HUES48 (cell line): ENCODE results near the gene ENTPD8.

Experiments used
- H3K27ac ChIP-seq: one replicate; pipeline ENCODE4 v1.7.0; 2013; ENCODE audit warnings: low read depth, low read length, inconsistent platforms
- H3K27me3 ChIP-seq: 2 replicates; pipeline ENCODE4 v1.6.1; 2013; ENCODE audit warnings: mild to moderate bottlenecking, low read length; ENCODE audit not compliant: control insufficient read depth, insufficient read depth
- H3K36me3 ChIP-seq: 2 replicates; pipeline ENCODE4 v1.6.1; 2013; ENCODE audit warnings: low read length; ENCODE audit not compliant: control insufficient read depth, insufficient read depth
- H3K4me1 ChIP-seq: 2 replicates; pipeline ENCODE4 v1.6.1; 2013; ENCODE audit warnings: mild to moderate bottlenecking, low read length; ENCODE audit not compliant: control insufficient read depth, insufficient read depth
- H3K4me3 ChIP-seq: 2 replicates; pipeline ENCODE4 v1.5.1; 2013; ENCODE audit warnings: mild to moderate bottlenecking, low read depth, low read length
- H3K9ac ChIP-seq: 2 replicates; pipeline ENCODE4 v1.6.1; 2013; ENCODE audit warnings: mild to moderate bottlenecking, low read depth, low read length, moderate library complexity
- H3K9me3 ChIP-seq: 2 replicates; pipeline ENCODE4 v1.6.1; 2013; ENCODE audit warnings: low read length; ENCODE audit not compliant: control insufficient read depth, insufficient read depth

The ENTPD8 gene

DNA sequence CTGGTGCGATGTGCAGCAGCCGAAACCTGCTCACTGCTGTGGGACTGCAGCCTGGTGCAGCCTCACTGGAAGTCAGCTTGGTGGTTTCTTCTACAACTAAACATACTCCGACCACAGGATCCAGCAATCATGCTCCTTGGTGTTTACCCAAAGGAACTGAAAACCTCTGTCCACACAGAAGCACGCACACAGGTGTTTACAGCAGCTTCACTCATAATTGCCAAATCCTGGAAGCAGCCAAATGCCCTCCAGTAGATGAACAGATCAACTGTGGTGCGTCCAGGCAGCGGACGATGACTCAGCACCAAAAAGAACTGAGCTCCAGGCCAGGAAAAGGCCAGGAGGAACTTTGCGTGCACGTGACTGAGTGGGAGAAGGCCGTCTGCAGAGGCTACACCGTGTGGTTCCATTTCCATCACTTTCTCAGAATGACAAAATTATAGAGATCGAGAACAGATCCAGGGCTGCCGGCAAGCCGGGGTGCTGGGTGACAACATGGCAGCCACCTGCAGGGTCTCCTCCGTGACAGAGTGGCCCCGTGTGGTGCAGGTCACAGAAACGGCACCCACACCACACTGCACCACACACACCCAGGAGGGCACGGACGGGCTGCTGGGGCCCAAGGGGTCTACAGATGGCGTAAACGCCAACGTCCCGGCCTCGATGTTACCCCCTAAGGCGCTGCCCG, 41.1 kb upstream of the ENTPD8 start:
- Histone ChIP-seq H3K36me3 (no peaks in the 10 kb centered on the region), H3K27ac (no peak overlapping the region), H3K9ac (no peak overlapping the region), H3K27me3 (no peaks in the 10 kb centered on the region), H3K9me3 (no peaks in the 10 kb centered on the region), H3K4me1 (no peaks in the 10 kb centered on the region), H3K4me3 (no peak overlapping the region)

DNA sequence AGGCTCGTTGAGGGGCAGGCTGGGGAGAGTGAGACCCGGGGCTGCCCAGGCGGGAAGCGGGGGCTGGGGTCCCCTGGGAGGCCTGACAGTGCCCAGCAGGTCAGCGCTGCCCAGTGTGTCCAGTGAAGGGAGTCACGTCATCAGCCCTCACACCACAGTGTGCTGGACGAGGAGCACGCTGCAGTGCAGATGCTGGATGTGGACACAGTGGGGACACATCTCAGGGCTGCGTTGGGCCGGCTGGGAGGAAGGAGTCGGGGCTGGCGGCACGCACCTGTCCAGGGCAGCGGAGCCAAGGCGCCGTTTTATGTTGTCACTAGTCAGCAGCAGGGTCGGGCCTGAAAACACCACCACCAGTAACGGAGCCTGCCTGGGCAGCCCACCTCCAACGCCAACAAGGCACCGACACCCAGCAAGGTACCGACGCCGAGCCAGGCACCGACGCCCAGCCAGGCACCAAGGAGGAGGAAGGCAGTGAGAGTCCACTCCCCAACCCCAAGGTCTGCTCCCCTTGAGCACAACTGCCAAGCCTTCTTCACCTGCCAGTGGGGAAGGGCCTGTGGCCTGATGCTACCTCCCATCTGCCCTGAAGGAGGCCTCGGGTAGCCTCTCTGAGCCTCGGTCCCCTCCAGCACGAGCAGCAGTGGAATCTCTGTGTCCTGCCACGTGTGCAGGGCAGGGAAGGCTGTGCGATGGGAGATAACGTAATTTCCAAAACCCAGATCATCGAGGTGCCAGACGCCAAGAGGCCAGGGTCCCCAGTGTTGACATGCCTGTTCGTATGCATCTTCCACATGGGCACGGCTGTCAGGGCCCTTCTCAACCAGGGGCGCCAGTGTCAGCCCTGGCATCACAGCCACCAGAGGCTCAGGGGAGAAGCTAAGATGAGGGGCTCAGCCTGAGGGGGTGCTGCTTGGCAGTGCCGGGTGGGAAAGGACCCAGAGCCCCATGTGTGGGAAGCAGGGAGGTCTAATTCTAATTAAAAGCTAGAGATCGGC, 39.8 kb upstream of the ENTPD8 start:
- Histone ChIP-seq H3K27ac (no peak overlapping the region), H3K27me3 (no peaks in the 10 kb centered on the region), H3K9ac (no peak overlapping the region), H3K36me3 (no peaks in the 10 kb centered on the region), H3K4me1 (no peaks in the 10 kb centered on the region), H3K9me3 (peaks cover 3% of the 10 kb centered on the region; the same call in 1 of the 2 replicates), H3K4me3 (no peak overlapping the region)

DNA sequence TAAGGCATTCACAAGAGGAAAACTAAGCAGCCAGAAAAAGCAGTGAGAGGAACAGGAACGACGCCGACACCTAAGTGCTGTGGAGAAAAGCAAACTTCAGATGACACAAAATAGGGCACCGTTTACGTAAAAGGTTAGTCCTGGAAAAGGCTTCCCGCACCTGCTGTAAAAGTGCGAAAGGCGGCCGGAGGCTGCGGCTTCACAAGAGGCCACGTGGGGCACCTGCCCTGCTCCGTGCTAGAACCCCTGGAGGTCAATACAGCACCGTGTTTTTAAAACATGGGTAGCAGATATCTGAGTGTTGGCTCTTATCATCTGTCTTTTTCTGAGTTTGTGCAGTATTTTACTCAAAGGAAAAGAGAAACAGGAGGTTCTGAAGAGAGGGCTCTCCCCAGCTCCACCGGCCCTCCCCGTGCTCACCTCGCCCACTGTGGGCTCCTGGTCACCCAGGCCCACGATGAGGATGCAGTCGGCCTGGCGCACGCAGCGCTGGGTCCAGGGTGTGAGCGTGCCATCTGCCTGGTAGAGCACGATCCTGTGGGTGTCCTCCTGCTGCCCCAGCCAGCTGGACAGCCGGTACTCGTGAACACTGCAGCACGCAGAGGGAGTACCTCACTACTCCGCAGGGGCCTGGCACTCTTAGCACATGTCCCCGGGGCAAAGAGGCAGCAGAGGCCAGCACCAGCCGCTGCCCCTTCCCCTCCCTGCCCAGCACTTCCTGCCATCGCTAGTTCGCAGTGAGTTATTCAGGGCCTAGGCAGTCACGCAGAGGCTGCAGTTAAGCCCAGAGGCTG, 38.9 kb upstream of the ENTPD8 start:
- no peak overlapping the region for H3K4me3 ChIP-seq
- peaks cover 8% of the 10 kb centered on the region; the same call in 1 of the 2 replicates for H3K9me3 ChIP-seq
- H3K9ac ChIP-seq: no peak overlapping the region
- H3K27me3 ChIP-seq: no peaks in the 10 kb centered on the region
- H3K4me1 ChIP-seq: no peaks in the 10 kb centered on the region
- H3K36me3 ChIP-seq: no peaks in the 10 kb centered on the region
- H3K27ac ChIP-seq: no peak overlapping the region

DNA sequence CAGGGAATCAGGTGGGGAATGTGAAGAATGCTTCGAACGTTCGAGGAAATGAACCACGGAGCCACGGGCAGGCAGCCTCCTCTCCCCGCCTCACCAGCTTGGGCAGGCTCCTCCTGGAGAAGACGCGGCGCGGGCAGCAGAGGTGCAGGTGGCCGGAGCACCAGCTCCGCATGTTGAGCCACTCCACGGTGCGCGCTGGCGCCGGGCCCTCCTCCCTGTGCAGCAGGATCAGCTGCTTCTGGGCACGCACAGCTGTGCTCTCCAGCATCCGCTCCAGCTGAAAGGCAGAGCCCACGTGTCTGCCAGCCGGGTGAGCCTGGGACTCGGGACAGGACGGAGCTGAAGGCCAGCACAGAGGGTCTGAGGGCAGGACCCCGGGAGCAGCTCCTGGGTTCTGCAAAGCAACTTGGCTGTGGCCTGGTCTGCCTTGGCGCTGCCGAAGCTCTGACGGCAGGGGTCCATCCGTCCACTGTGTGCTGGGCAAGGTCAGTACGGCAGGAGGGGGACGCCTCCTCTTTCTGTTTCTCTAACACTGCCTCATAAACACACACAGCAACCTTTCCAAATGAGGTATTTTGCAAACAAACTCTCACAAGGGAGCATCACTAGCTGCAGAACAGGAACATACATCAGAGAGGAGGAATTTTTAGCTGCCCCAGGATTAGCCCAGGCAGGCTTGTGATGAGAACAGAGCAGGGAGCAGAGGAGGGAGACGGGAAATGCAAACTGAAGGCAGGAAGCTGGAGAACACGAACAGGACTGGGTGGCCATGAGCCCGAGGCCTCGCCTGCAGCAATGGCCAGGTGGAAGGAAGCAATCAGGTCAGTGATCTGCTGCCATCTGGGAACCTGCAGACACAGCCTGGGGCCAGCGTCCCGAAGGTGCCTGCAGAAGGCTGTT, 38.1 kb upstream of the ENTPD8 start:
- peaks cover 8% of the 10 kb centered on the region; the same call in 1 of the 2 replicates for H3K9me3 ChIP-seq
- no peaks in the 10 kb centered on the region for H3K27me3 ChIP-seq
- no peak overlapping the region for H3K27ac ChIP-seq
- no peak overlapping the region for H3K4me3 ChIP-seq
- H3K36me3 ChIP-seq: no peaks in the 10 kb centered on the region
- no peak overlapping the region for H3K9ac ChIP-seq
- no peaks in the 10 kb centered on the region for H3K4me1 ChIP-seq

DNA sequence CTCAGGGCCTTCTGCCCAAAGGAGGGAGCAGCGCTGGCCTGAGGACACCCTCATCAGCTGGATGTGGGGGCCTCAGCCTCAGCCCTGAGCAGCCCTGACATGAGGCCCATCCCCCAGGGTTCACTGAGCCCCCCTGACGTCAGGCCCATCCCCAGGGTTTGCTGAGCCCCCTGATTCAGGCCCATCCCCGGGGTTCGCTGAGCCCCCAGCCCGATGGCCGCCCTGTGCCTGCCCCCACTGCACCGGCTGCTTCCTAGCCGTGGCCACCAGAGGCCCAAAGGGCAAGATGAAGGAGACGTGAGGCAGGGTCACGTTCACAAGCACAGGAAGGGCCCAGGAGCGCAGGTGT, 37.4 kb upstream of the ENTPD8 start:
- peaks cover 8% of the 10 kb centered on the region; the same call in 1 of the 2 replicates for H3K9me3 ChIP-seq
- no peaks in the 10 kb centered on the region for H3K27me3 ChIP-seq
- H3K36me3 ChIP-seq: no peaks in the 10 kb centered on the region
- no peak overlapping the region for H3K9ac ChIP-seq
- no peak overlapping the region for H3K27ac ChIP-seq
- H3K4me1 ChIP-seq: no peaks in the 10 kb centered on the region
- no peak overlapping the region for H3K4me3 ChIP-seq

DNA sequence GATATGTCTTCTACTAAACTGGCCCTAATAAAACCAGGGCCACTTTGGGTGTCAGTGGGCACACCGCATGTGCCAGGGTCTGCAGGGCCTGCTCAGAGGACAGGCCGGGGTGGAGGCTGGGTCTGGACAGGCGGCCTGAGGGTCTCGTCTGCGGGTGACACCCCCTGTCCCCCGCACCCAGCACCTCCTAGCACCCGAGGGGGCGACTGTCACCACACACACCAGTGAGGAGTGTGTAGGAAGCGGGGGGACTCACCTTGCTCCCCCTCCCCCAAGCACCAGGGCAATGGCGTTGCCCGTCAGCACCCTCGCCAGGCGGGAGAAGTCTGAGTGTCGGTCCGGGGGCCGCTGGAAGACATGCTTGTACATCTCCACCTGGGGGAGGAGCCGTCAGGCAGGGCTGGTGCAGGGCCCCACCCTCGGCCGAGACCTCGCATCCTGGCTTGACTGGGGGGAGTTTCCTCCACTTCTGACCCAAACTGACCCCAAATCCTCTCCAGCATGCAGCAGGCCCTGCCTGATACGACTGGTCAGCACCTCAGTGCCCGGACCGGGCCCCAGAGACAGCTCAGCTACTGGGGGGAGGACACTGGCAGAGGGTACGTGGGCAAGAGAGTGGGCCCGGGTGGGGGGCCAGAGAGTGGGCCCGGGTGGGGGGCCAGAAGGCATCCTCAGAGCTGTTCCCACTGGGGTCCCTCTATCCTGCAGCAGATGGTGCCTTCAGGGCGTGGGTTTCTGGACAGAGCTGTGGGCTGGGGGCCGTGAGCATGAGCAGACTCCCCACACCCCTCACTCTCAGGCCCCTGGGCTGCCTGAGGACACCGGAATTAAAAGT, 36.8 kb upstream of the ENTPD8 start:
- no peak overlapping the region for H3K4me3 ChIP-seq
- no peaks in the 10 kb centered on the region for H3K36me3 ChIP-seq
- H3K27me3 ChIP-seq: no peaks in the 10 kb centered on the region
- no peak overlapping the region for H3K27ac ChIP-seq
- H3K9ac ChIP-seq: no peak overlapping the region
- H3K9me3 ChIP-seq: peaks cover 8% of the 10 kb centered on the region; the same call in 1 of the 2 replicates
- H3K4me1 ChIP-seq: no peaks in the 10 kb centered on the region

DNA sequence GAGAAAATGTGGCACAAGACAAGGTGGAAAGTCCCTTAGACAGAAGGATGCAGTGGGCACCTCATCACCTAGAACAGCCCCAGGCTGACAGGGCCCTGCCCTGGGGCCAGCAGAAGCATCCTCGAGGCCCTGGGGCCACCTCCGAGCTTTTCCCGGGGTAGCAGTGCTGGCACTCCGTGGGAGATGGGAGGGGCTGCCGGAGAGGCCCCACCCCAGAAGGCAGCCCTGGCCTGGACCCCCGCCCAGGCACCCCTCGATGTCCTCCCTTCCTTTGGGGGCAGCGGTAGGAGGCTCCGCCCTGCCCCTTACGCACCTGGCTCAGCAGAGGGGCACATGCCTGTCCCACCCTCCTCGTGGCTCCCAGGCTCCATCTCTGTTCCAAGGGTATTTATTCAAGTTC, 35.7 kb upstream of the ENTPD8 start:
- H3K27ac ChIP-seq: no peak overlapping the region
- H3K27me3 ChIP-seq: no peaks in the 10 kb centered on the region
- H3K9me3 ChIP-seq: peaks cover 8% of the 10 kb centered on the region; the same call in 1 of the 2 replicates
- H3K36me3 ChIP-seq: no peaks in the 10 kb centered on the region
- no peak overlapping the region for H3K9ac ChIP-seq
- H3K4me1 ChIP-seq: no peaks in the 10 kb centered on the region
- H3K4me3 ChIP-seq: no peak overlapping the region

DNA sequence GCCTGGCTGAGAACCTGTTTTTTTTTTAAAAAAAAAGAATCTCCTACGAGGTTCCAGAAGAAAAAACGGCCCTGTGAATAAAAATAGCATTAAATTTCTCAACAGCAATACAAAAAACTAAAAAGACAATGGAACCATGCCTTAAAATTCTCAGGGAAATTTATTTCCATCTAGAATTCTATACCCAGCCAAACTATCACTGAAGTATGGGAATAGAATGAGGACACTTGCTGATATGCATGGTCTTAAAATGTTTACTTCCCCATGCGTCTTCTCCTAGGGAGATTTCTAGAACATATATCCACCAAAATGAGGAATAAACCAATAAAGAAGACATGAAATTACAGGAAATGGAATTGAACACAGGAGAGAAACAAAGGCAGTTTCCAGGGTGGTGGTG, 34.5 kb upstream of the ENTPD8 start:
- no peak overlapping the region for H3K4me3 ChIP-seq
- H3K36me3 ChIP-seq: no peaks in the 10 kb centered on the region
- no peak overlapping the region for H3K9ac ChIP-seq
- H3K27me3 ChIP-seq: no peaks in the 10 kb centered on the region
- no peaks in the 10 kb centered on the region for H3K4me1 ChIP-seq
- no peak overlapping the region for H3K27ac ChIP-seq
- H3K9me3 ChIP-seq: peaks cover 8% of the 10 kb centered on the region; the same call in 1 of the 2 replicates

DNA sequence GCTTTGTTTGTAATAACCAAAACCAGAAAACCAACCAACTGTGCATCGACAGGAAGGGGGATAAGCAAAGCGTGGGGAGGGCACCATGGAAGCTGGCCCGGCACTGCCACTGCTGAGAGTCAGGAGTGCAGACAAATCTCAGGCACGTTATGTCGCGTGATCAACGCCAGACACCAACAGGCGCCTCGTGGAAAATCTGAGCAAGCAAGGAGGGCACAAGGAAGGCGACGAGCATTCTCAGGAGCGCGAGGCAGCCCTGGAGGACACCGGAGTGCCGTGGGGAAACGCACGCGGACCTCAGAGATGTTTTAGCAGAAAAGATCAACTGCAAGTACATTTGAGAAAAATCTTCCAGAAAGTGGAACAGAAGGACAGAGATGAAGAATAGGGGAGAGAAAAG, 33.1 kb upstream of the ENTPD8 start:
- H3K4me3 ChIP-seq: no peak overlapping the region
- H3K9me3 ChIP-seq: peaks cover 8% of the 10 kb centered on the region; the same call in 1 of the 2 replicates
- no peak overlapping the region for H3K9ac ChIP-seq
- H3K4me1 ChIP-seq: no peaks in the 10 kb centered on the region
- no peaks in the 10 kb centered on the region for H3K27me3 ChIP-seq
- H3K36me3 ChIP-seq: no peaks in the 10 kb centered on the region
- H3K27ac ChIP-seq: no peak overlapping the region
